Activated naive CD4-positive, alpha-beta T cell treated with anti-CD3 and anti-CD28 coated beads, Interleukin-2, amount 50 U/mL, for 72 hours (primary cell): Measurements from ENCODE around the gene DHRS9. TPM values are rescaled to one million over a fixed set of nuclear protein-coding genes. Genes with fewer than 3 reads are reported as not detected.
"Not testable (repeated sequence)": the region's sequence is repeated elsewhere in the genome, so short reads cannot be mapped to it uniquely, and the experiment has no call there.

Source experiments
- ATAC-seq, 2 donors: fragments of 150-1000 bp; cut with Tn5 transposase; 2 replicates each; pipeline ENCODE4 v1.10.0; 2021; ENCODE audit warnings: mild to moderate bottlenecking in 2 of 2, moderate library complexity in 2 of 2
- DNase-seq, 2 donors: peaks; one replicate each; pipeline ENCODE4 v3.0.0; 2021 to 2022; ENCODE audit warnings: low spot score in 2 of 2
- H3K27ac Mint-ChIP-seq, 2 donors: one replicate each; pipeline ENCODE4 v1.8.0; 2022; ENCODE audit warnings: mild to moderate bottlenecking in 2 of 2, mixed read lengths in 2 of 2
- H3K36me3 Mint-ChIP-seq, 2 donors: one replicate each; pipeline ENCODE4 v1.8.0; 2022; ENCODE audit warnings: mixed read lengths in 2 of 2
- H3K9me3 Mint-ChIP-seq, 2 donors: one replicate each; pipeline ENCODE4 v1.8.0; 2022; ENCODE audit warnings: mixed read lengths in 2 of 2
- total RNA-seq, 2 donors: library from RNA; stranded (reverse); gene quantifications; one replicate each; pipeline ENCODE4 v1.2.3, GENCODE V29; 2022

The DHRS9 gene
- total RNA-seq, 2 donors from 2014 or later = 5.9 to 11.5 TPM

DNA sequence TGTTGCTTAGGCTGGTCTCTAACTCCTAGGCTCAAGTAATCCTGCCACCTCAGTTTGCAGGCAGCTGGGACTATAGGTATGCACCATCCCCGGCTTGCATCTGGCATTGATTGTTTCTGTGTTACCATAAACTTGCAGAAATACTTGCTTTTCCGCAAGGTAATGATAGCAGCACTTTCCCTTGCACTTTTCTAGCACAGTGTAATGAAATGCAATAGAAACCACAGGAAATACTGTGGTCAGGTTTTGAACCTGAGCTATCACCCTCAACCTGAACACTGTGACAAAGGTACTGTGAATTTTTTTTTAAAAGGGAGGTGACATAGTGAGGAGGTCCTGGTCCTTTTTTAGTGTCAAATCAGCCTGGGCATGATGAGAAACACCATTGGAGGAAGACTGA is 38.3 kb downstream of the DHRS9 start:
- Mint-ChIP-seq H3K36me3 (peaks cover 0 to 27% of the 10 kb centered on the region in 2 donors), H3K9me3 (peaks cover 0 to 10% of the 10 kb centered on the region in 2 donors), H3K27ac (no peak overlapping the region)
- DNase-seq (no peak), ATAC-seq (peak; percentile 82 to 91)

DNA sequence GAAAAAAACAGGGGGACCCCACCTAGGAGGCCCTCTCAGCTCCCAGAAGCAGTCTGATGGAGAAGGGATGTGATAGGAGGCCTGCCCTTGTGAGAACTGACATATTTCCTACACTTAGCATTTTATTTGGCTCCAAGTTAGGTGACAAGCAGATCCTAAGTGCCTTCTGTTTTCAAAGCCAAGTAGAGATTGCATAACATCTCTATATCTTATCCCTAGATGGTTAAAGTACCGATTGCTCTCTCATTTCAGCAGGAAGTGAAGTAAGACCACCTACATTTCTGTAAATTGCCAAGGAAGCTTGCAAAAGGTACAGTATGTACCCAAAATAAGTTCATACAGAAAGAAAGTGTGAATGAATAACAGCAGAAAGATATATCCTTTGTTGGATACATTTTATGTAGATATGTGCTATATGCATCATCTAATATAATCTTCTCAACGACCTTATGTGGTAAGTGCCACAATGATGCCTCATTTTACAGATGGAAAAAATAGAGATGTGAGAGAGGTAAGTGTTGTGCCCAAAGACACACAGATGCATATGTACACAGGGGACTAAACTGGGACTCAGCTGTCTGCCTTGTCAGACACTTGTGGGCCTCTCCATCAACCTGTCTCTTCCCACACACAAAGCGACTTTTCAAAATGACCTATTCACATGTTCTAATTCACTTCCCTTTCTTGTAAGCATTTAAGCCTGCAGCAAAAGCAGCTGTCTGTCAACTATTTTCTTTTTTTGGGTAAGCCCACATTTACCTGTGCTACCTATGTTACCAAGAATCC is 38.9 kb downstream of the DHRS9 start:
- H3K36me3 Mint-ChIP-seq = peaks cover 0 to 25% of the 10 kb centered on the region in 2 donors
- peaks cover 0 to 8% of the 10 kb centered on the region in 2 donors for H3K9me3 Mint-ChIP-seq
- DNase-seq (no peak), ATAC-seq (peak; percentile 24 to 25)
- H3K27ac Mint-ChIP-seq = no peak overlapping the region

DNA sequence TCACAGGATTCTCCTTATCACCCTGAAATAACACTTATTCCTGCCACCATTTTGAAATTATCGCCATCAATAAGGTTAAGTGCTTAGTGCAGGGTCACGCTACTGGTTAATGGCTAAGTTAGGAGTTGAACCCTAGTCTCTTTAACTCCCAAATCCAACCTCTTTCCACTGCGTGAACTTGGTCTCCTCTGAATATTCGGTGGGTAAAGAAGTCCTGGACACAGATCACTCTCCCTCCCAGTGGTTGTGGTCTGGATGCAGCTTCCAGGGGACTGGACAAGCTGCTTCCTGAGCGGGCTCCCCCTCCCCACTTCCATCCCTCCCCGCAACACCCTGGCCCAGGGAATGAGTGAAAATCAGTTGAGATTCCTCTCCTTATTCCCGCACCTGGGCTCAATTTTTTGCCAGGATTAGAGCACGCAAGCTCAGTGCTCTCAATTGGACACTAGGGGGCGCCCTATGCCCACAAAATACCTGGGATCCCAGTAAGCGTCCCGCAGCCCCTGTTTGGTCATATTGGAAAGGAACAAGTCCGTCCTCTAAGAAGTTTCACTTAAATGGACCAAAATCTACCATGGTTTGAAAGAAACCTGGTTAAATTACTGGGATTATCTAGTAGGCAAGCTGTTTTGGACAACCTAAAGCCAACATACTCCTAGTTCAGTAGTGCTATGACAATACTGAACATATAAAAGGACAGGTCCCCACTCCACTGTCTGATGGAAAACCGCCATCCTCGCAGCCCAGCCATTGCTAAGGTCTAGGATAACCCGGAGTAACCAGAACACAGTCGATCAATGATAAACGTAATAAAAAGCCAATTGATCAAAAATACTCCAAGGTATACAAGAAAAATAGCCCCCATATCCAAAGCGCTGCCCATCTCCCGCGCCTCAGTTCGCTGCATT is 40.4 kb downstream of the DHRS9 start:
- peaks cover 0 to 15% of the 10 kb centered on the region in 2 donors for H3K36me3 Mint-ChIP-seq
- peaks cover 0 to 6% of the 10 kb centered on the region in 2 donors for H3K9me3 Mint-ChIP-seq
- H3K27ac Mint-ChIP-seq = no peak overlapping the region
- peak; percentile 64 to 75 for DNase-seq
- ATAC-seq = peak; percentile 39 to 55

DNA sequence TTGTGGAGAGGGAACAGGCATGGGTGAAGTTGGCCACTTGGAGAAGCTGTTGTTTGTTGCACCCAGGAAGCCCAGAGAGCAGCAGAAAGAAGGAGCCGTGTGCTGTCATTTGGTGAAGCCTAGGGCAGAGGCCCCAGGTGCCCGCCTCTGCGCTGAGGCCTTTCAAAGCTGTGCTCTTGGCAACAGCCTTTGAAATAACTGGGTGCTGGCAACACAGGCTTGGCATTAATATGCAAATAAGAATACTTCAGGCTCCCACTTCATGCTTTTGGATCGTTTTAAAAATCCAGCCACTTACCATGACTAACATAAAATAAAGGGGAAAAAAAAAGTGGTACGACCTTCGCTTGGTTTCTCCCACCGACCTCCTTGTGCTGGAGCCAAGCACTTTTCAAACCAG is 41.1 kb downstream of the DHRS9 start:
- peaks cover 0 to 11% of the 10 kb centered on the region in 2 donors for H3K36me3 Mint-ChIP-seq
- H3K27ac Mint-ChIP-seq = no peak overlapping the region
- peaks cover 0 to 4% of the 10 kb centered on the region in 2 donors for H3K9me3 Mint-ChIP-seq
- no peak for DNase-seq
- no peak for ATAC-seq

DNA sequence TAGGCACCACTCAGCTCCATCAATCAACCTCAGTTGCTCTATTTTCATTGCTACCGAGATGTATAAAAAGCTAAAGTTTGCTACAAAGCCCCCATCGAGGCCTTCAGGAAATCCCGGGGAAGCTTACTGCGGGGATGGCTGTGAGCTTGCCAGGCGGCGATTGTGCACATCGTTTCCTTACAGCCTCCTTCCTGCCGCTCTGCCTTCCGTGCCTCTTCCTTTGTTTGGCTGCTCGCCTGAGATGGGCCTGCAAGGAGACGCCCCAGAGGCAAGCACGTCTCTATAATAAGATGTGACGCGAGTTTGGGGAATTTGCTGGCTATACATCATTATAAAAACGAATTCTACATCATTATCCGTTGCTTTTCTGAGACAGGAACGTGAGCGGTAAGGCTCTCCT is 41.6 kb downstream of the DHRS9 start:
- H3K9me3 Mint-ChIP-seq = no peaks in the 10 kb centered on the region
- no peak for ATAC-seq
- H3K36me3 Mint-ChIP-seq = peaks cover 0 to 7% of the 10 kb centered on the region in 2 donors
- no peak for DNase-seq
- H3K27ac Mint-ChIP-seq = no peak overlapping the region

DNA sequence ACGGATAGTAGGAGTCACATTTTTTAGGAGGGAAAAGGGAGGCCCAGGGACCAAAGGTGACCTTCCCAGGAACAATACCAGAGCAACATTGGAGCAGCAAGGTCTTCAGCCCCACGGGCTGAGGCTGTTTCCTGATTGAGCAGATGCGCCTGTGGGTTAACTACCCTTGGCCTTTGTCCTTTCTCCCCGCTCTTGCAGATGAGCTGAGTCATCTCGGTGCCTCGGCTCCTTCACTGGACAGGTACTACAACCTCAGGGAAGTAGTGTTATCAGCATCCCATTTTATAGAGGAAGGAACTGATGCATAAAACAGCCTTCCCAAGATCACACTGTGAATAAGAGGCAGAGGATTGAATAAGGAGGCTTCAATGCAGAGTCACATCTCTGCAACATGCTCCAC is 43.5 kb downstream of the DHRS9 start:
- ATAC-seq (no peak), DNase-seq (no peak)
- no peaks in the 10 kb centered on the region for H3K36me3 Mint-ChIP-seq
- no peaks in the 10 kb centered on the region for H3K9me3 Mint-ChIP-seq
- no peak overlapping the region for H3K27ac Mint-ChIP-seq

DNA sequence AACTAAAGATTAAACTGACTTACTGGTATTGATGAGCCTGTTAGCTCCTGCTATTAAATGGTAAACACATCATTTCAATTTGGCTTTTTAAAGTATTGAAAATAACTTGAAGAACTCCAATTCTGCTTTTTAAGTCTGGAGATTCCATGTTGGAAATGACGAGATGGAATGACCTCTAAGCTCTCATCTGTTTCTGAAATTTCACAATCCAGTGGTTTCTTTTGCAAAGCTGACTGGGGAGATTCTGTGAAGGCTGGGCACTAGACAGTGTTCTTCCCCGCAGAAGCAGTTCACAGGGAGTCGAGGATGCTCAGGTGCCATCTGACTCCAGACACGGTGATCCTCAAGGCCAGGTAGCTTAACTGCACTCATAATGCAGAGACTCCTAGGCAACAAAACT is 44.7 kb downstream of the DHRS9 start:
- ATAC-seq (no peak), DNase-seq (no peak)
- Mint-ChIP-seq H3K27ac (no peak overlapping the region), H3K36me3 (no peaks in the 10 kb centered on the region), H3K9me3 (no peaks in the 10 kb centered on the region)

DNA sequence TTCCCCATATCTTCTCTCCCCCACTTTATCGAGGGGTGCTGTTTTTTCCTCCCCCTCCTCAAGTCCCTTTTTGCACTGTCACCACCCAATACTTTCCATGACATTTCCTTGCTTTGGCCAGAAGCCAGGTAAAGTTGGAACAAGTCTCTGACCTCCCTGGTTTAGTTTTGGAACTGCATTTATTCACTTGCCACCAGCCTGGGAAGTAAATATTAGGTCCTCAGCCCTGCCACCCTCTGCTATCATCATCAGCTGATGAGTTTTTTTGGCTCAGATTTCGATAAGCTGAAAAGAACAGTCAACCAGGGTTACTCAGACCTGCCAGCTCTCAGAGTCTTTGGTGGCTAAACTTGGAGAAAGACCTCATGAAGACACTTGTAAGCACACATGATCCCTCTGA is 47.0 kb downstream of the DHRS9 start:
- ATAC-seq = no peak
- Mint-ChIP-seq H3K27ac (no peak overlapping the region), H3K36me3 (no peaks in the 10 kb centered on the region), H3K9me3 (peaks cover under 1 to 4% of the 10 kb centered on the region in 2 donors)
- DNase-seq = no peak

DNA sequence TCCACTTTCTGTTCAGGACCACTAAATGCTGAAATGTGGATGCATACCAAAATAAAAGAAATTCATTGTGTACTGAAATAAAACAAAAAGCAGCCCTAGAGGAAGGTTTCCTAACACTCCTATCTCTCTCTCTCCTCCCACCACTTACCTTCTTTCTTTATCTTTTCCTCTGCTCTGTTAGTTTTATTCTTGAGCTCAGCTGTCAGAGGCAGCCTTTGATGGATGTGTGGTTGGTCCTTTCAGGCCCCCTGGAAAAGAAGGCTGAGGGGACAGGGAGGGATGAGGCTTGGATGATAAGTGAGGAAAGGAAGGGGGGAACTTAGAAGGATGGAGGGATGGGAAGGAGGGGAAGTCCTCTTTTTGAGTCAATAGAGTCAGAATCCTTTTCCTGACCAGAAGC is 47.6 kb downstream of the DHRS9 start:
- no peak overlapping the region for H3K27ac Mint-ChIP-seq
- no peaks in the 10 kb centered on the region for H3K36me3 Mint-ChIP-seq
- H3K9me3 Mint-ChIP-seq = peaks cover 4% of the 10 kb centered on the region in 2 donors

DNA sequence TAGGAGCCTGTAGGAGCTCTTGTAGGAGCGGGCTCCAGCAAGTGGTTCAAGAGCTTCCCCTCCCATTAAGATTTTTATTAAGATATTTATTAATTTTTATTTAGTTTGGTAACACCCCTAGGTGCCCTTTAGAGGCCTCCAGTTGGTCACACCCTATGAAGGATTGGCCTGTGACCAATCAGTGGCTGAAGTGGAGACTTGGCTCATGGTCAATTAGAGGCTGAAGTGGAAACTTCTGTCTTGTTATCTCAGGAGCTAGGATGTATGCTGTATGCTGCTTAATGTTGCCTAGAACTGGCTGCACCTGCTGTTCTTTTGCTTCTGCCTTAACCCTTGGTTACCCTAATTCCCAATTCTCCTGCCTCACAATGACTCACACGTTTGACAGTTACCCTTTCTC is 48.7 kb downstream of the DHRS9 start:
- no peak for DNase-seq
- ATAC-seq = no peak
- H3K36me3 Mint-ChIP-seq = no peaks in the 10 kb centered on the region
- peaks cover 4% of the 10 kb centered on the region in 2 donors for H3K9me3 Mint-ChIP-seq
- H3K27ac Mint-ChIP-seq = no peak overlapping the region

More for the DNA sequence above, 47.6 kb downstream of the DHRS9 start:
- ATAC-seq (no peak), DNase-seq (no peak)

DNA sequence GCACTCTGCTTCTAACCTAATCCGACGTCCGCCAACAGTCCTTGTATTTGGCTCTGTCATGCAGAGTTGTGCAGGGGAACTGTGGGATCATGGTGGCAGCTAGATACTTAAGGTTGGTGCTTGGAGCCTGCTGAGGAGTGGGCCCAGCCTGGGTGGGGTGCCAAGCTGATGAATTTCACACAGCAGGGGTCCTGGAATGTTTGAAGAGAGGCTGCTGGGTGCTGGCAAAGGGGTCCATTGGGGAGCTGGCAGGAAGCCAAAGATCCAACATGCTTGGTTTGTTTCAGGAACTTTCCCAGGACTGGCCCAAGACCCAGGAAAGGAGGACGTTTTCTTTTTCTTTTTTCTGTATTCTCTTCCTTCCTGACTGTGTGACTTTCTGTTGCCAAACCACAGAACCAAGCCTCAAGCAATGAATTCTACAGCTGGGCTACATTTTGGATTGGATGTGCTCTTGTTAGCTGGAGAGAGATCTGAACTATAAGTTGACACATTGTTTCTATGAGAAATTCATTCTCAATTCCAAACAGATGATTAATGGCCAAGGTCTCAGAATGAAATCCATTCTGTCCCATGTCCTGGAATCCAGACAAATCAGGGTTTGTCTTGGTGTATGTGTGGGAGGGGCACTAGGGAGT is 49.9 kb downstream of the DHRS9 start:
- H3K27ac Mint-ChIP-seq = no peak overlapping the region

DNA sequence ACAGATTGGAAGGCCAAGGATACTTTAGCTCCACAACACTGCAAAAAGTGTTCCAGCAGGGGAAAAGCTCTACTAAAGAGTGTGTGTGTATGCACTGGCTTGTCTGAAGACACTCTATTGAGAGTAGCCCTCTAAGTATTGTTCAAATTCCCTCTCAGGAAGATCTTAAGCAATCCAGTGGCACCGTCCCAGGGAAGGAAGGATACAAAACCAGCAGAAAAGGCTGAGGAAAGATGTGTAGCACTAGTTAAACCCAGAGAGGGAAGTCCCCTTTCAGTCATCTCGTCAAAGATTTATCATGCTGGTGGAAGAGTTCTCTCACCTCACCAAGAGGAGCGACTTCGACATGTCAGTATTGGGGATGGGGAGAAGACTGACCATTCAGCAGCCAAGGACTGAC is 50.5 kb downstream of the DHRS9 start:
- no peak for ATAC-seq
- Mint-ChIP-seq H3K27ac (no peak overlapping the region), H3K9me3 (peaks cover 4% of the 10 kb centered on the region in 2 donors), H3K36me3 (no peaks in the 10 kb centered on the region)
- no peak for DNase-seq

More for the DNA sequence above, 49.9 kb downstream of the DHRS9 start:
- H3K9me3 Mint-ChIP-seq = peaks cover 4% of the 10 kb centered on the region in 2 donors
- ATAC-seq (no peak), DNase-seq (no peak)
- H3K36me3 Mint-ChIP-seq = no peaks in the 10 kb centered on the region

DNA sequence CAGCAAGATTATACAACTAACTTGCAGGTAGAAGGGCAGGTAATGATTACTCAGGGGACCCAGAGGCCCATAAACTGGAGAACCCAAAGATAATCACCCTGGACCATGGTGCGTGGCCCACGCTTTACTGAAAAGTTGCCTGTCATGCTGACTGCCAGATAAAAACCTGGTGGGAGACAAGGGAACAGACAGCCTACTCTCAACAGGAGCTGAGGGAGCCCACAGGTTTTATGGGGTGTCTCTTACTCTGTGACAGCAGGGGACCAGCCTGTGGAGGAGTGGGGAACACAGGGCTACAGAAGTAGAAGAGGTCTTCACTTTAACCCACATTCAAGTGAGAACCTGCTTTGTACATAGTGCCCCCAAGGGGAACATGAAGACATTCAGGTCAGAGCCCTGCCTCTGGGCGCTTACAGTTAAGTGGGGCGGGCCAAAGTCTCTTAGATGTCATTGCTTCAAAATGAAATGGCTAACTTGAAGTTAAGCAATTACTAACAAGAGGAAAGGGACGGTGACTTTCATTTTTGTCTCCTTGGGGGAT is 60.4 kb downstream of the DHRS9 start:
- DNase-seq = no peak
- Mint-ChIP-seq H3K36me3 (no peaks in the 10 kb centered on the region), H3K9me3 (no peaks in the 10 kb centered on the region), H3K27ac (no peak overlapping the region)
- ATAC-seq = no peak

DNA sequence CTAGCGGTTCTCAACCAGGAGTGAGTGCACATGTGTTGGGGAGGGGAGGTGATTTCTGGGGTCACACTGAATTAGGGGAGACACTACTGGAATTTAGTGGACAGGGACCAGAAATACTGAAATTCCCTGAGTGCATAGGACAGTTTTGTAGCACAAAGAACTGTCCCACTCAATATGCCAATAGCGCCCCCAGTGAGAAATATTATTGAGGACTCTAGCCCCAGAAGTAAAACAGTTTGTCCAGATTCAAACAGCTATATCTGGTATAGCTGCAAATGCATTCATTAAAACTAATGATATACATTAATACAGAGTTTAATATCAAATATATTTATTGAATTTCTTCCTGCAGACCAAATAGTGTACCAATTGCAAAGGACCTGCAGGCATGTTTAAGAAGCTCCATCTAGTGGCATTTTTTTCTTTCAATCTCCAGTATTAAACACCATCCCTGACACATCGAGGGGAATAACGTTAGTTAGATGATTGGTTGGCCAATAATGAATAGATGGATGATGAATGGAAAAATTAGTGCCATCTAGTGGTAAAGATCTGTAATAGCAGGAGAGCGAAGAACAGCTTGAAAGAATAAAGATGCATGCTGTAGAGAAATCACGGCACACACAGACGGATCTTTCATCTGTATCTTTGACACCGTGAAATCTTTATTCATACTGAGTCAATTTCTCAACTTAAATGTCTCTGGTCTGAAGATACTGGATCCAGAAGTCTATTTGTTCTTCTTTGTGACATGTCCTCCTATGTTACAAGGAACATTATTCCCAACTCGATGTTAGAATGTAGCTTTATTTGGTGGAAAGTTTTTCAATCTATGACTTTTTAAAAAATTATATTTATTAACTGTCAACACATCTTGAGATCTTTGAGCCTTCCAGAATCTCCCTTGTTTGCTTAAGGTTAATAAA is 62.5 kb downstream of the DHRS9 start:
- Mint-ChIP-seq H3K36me3 (no peaks in the 10 kb centered on the region), H3K9me3 (no peaks in the 10 kb centered on the region), H3K27ac (no peak overlapping the region)
- DNase-seq = no peak
- ATAC-seq = peak; percentile 92 to 94

DNA sequence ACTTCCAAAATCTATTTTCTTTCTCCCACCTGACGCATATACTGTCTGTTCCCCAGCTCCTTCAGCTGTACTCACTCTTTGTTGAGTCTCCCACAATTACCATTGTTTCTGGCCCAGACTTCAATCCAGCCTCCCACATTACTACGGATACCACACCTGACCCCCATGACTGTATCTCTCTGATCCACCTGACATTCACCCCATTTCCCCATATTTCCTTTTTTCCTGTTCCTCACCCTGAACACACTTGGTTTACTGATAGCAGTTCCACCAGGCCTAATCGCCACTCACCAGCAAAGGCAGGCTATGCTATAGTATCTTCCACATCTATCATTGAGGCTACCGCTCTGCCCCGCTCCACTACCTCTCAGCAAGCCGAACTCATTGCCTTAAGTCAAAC is 64.9 kb downstream of the DHRS9 start:
- H3K36me3 Mint-ChIP-seq, H3K9me3 Mint-ChIP-seq, H3K27ac Mint-ChIP-seq, ATAC-seq, DNase-seq: not testable (repeated sequence)

DNA sequence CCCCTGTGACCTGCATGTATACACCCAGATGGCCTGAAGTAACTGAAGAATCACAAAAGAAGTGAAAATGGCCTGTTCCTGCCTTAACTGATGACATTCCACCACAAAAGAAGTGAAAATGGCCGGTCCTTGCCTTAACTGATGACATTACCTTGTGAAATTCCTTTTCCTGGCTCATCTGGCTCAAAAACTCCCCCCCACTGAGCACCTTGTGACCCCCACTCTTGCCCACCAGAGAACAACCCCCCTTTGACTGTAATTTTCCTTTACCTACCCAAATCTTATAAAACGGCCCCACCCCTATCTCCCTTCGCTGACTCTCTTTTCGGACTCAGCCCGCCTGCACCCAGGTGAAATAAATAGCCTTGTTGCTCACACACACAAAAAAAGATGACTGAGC is 67.1 kb downstream of the DHRS9 start:
- ATAC-seq, DNase-seq, H3K9me3 Mint-ChIP-seq, H3K27ac Mint-ChIP-seq, H3K36me3 Mint-ChIP-seq: not testable (repeated sequence)
